GM18873 (cell line): ENCODE measurements around the gene PNPLA1.

ENCODE experiments used
- ATAC-seq: cut with Tn5 transposase; IDR thresholded peaks from one replicate; pipeline ENCODE4 v1.9.1; 2021; ENCODE audit warnings: mild to moderate bottlenecking, moderate library complexity, moderate number of reproducible peaks; ENCODE audit not compliant: unreplicated experiment, low FRiP score

Gene PNPLA1

GRCh38 chr6:36245572-36246061 lies 24.2 kb upstream of the PNPLA1 start:
- ATAC-seq = no peak

DNA sequence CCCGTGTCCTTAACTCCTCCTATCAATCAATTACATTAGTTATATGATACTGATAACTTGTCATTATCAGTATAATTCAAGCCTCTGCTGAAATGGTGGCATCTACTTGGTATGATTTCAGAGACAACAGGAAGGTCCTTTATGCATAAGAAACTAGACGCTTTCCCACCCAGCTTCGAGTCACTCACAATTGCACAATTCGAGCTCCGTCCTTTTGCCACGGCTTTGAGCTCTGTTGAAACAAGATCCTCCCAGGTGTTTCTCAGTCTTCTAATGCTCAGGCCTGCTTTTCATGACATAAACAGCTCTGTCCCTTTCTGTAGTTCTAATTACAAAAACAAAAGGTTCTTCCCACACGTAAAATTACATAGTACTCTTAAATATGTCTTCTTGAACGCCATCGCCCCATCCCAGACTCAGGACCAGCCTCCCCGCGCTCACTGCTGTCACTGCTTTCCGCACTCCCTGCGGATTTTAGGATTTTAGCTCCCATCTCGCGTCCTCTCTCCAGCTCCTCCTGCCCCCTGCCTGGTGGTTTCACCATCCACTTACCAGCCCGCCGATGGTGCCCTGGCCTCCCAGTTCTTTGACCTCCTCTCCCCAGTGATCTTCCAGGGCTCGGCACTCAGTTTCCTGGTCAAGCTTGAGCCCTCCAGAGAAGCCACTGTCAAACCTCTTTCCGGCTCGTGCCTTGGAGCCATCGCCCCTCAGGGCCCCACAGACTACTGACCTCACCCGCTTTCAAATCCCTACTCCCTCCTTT lies 23.2 kb upstream of the PNPLA1 start:
- ATAC-seq = no peak

GRCh38 chr6:36247693-36248092 lies 22.2 kb upstream of the PNPLA1 start:
- no peak for ATAC-seq

- ATAC-seq = no peak
Observed at GRCh38 chr6:36248980-36249379, 20.9 kb upstream of the PNPLA1 start.

DNA sequence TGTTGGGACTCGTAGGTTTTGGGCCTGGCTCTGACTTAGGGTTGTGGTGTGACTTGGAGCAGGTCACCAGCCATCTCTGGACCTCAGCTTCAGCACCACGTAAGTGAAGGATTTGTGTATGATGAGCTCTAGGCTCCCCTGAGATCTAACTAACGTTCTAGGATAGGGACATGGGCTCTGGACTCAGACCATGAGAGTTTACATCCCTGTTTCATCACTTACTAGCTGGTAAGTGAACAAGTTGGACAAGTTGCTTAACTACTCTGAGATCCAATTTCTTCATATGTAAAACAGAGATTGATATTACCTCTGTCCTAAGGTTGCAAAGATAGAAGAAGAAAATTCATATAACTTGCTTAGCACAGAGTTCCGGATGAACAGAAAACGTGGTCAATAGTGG lies 20.3 kb upstream of the PNPLA1 start:
- ATAC-seq = no peak

DNA sequence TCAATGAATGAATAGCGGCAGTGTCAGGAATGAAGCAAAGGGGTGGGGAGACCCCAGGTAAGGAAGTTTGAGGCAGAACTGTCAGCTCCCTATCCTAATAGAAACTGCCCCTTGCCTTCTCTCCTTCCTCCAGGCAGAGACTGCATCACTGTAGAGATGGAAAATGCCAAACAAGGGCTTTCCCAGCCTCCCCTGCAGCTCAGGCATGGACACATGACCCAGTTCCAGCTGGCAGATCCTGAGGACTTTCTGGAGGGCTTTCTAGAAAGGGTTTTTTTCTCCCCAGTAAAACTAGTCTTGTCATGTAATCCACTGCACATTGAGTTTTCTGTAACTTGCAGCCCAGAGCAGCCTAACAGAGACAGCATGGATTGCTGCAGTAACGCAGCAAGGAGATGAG lies 17.9 kb upstream of the PNPLA1 start:
- no peak for ATAC-seq

GRCh38 chr6:36263390-36264000 lies 6.4 kb upstream of the PNPLA1 start:
- no peak for ATAC-seq

DNA sequence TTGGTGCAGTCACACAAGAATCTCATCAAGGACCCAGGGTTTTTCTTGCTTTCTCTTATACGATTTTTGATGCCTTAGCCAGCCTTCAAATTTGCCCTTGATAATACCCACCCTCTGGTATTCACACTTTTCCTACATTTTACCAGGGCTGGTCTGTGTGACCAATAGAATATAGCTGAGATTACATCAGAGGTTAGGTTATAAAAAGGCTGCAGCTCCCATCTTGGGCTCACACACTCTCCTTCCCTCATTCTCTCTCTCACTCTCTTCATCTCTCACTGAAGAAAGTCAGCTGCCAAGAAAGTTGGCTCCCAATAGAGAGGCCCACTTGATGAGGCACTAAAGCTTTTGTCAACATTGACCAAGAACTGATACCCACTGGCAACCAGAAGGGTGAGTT lies 4.1 kb upstream of the PNPLA1 start:
- no peak for ATAC-seq

DNA sequence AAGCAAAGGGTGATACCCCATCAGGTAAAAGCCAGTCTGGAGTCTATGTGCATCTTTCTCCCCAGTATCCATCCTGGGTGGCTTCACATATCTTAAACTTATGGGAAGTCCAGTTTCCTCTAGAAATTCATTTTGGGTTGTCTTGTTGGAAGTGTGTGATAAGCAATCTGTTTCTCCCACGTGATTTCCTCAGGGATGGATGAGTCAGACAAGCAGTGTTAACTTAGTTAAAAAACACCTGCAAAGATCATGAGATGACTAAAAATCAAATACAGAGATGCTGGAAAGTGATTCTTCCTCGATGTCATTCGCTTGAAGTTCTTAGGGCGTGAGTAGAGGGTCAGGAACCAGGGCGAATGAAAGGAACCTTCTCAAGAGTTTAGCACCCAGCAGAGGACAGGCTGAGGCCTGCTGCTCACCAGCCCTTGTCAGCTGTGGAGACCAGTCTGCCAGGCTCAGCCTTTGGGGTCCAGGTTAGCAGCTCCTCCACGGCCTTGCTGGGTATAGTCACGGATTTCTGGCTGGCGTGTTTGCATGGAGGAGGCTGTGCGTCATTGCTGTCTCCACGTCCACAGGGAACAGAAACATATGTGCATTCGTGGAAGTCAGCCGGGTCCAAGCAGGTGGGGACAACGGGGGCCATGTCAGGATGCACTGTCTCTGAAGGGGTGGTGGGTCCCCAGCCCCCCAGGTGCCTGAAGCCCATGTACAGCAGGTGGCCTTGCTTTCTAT lies 2.8 kb upstream of the PNPLA1 start:
- ATAC-seq = no peak

- no peak for ATAC-seq
Observed at GRCh38 chr6:36267731-36268477, 2.0 kb upstream of the PNPLA1 start.

- no peak for ATAC-seq
Observed at GRCh38 chr6:36268478-36269275, 1.2 kb upstream of the PNPLA1 start.

DNA sequence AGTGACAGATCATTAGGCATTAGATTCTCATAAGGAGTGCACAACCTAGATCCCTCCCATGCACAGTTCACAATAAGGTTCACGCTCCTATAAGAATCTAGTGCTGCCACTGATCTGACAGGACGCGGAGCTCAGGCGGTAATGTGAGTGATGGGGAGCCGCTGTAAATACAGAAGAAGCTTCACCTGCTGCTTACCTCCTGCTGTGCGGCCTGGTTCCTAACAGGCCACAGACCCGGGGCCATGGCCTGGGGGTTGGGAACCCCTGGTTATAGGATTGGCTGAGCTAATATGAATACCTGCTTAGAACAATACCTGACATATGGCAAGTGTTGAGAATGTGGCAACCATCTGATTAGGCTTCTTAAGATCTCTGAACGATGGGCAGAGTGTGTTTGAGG lies 2.4 kb downstream of the PNPLA1 start:
- no peak for ATAC-seq

GRCh38 chr6:36273067-36273466 lies 3.2 kb downstream of the PNPLA1 start:
- ATAC-seq = no peak

DNA sequence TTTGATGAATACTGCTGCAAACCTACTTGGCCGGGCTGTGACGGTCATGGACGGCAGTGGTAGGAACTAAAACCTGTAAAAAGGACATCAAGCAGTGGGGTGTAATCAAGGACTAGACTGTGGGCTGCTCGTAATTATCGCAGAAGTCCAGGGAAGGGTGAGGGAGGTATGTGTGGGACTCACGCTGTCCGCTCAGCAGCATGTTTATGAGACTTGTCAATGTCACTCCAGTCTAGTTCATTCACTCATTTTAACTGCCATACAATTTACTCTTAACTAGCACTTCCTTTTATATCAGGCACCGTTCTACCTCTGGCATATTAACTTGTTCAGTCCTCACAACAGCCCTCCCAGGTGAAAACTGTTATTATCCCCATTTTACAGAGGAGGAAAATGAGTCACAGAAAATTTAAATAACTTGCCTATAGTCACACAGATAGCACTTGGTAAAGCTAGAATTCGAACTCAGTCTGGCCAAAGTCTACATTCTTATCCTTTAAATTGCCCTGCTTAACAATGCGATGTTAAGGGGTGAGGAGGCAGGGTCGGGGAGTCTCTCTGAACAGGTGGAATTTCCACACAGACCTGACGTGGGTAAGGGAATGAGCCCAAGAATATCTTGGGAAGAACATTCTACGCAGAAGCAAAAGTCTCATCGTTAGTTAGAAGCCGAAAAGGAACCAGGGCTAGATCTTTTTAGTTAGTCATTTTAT lies 4.1 kb downstream of the PNPLA1 start:
- no peak for ATAC-seq

DNA sequence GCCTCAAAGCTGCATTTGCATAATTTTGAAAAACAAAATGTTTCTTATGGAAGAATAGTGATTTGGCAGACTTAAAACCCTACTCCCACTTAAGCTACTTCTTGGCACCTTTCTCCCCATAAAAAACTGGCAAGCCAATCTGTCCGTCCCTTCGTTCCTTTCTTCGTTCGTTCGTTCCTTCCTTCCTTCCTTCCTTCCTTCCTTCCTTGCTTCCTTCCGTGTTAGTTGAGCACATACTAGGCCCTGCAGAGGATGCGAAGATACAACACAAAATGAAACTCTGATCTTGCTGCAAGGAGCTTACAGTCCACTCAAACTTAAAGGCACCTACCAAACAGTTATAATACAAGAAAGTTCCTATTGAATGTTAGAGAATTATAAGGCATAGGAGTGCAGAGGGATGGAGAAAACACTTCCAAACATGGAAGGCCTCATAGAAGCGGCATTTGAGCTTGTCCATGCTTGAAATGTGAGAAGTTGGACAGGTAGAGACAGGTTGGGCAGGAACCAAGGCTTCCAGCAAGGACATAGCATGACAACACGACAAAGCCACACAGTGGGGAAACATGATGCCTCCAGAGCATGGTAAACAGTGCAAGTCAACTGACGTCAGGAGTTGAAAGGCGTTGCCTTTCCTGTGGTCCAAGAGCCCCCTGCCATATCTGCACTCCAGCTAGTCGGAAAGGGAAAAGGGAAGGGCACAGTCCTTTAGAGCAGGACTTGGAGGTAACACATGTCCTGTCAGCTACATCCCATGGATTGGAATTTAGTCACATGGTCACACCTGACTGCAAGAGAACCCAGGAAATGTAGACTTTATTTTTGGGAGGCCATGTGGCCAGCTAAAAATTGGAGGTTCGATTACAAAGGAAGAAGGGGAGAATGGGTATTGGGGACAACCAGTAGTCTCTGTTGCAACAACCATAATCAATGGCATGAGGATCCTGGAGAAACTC lies 7.0 kb downstream of the PNPLA1 start:
- no peak for ATAC-seq

DNA sequence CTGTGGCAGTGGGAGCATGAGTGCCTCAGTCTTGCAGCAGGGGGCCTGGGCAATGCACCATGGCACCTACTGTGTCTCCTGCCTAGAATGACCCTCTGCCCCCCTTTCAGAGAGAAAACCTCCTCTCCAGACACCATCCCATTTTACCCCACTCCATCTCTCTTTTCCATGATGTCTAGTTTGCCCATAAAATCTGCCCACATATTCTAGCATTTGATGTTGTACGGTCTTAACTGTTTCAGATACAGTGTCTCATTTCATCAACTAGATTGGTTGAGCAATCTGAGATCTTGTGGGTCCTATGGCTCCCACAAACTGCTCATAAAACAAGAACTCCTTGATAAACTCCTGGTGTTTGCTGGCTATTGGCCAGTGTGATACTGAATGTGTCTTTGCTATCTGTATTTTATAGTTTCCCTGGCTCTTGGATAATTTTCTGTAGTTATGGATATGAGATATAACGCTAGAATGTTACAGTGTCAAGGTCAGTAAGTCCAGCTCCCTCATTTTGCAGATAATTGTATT lies 8.1 kb downstream of the PNPLA1 start:
- ATAC-seq = no peak

- no peak for ATAC-seq
Observed at GRCh38 chr6:36280467-36280866, 10.6 kb downstream of the PNPLA1 start.

- no peak for ATAC-seq
Observed at GRCh38 chr6:36280983-36281382, 11.1 kb downstream of the PNPLA1 start.
